Right lobe of liver (tissue), 4 donors: ENCODE measurements around the gene SFPQ.

Experiments used
- CTCF ChIP-seq, 4 donors: fragments of 200-600 bp in 3 of 4; fragments of 450-650 bp in 1 of 4; IDR thresholded peaks; one replicate each; pipeline versions ENCODE4 v1.5.1 to v1.8.0; 2016 to 2022; ENCODE audit warnings: antibody characterized with exemption in 4 of 4, mild to moderate bottlenecking in 2 of 4
- POLR2A ChIP-seq: fragments of 450-650 bp; IDR thresholded peaks from one replicate; pipeline ENCODE4 v1.6.1; 2017; ENCODE audit warnings: antibody characterized with exemption, mild to moderate bottlenecking
- donor health status: DM: no; HTN: no; CAD: no.
- donor health status: DM: no; HTN: no; CAD: no.
- donor health status: DM: no; HTN: yes; CAD: no.

GRCh38 chr1:35171579-35171978 lies 21.4 kb downstream of the SFPQ start:
- no peak for TF ChIP-seq CTCF (IDR thresholded peaks at IDR 0.05)
- TF ChIP-seq POLR2A = no peak
